ENCODE data around the gene LRP1.

DNA sequence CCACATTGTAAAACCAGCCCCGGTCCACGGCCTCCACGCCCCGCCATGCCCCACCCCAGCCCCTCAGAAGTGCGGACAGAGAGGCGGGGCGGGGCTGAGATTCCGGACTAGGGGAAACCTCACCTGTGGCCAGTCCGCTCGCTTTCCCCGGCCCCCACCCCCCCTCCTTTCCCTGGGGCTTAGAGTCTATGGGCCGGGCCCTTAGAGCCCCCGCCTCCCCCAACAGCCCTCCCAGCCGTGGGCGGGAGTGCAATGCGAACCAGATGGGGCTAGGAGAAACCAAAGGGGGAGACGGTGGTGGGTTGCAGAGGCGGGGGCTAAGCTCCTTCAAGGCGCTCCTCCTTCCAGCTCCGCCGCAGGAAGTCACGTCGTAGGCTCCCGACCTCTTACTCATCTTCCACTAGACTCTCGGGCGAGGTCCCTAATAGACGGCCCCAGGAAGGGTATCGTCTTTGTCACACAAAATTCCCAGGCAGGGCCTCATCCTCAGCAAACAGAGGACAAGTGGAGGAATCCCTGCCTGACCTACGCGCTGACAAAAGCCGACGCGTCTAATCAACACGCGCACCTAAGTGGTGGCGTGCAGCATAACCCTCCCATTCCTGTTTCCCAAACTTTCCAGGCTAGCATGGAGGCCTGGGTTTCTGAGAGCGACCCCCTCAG, 40.5 kb upstream of the LRP1 start:
- TF ChIP-seq CTCF (conservative IDR thresholded peaks at IDR 0.05; ENCODE audit: low read length) = no peak
- no peak for TF ChIP-seq EZH2phosphoT487 (IDR thresholded peaks at IDR 0.05; ENCODE audit: borderline replicate concordance, low read depth, low read length)
